H1 (cell line): ENCODE results near the gene IZUMO4. TPM values are rescaled to one million over a fixed set of nuclear protein-coding genes. Genes with fewer than 3 reads are reported as not detected.

ENCODE experiments used
- CTCF ChIA-PET: fragments of 300-600 bp; sonication (Branson Sonifier 250); formaldehyde crosslinking; loops from one replicate; lab custom pipeline; 2021; ENCODE audit not compliant: partially characterized antibody; lab: Charles Lee
- POLR2A ChIA-PET: fragments of 300-600 bp; sonication (Branson Sonifier 250); formaldehyde crosslinking; loops from one replicate; lab custom pipeline; 2021; ENCODE audit warnings: inconsistent platforms; ENCODE audit not compliant: partially characterized antibody; lab: Charles Lee
- DNase-seq, 2 experiments: peaks; one replicate each; pipeline versions ENCODE4 v3.0.0 to v3.0.0-alpha.2; 2010 to 2022; ENCODE audit warnings: low spot score in 2 of 2, low read depth in 1 of 2, mixed read lengths in 1 of 2
- FAIRE-seq: peaks from 2 replicates; lab custom pipeline; 2011; peaks lifted over from hg19 to GRCh38; lab: Jason Lieb, UNC
- H2AFZ ChIP-seq: 2 replicates; pipeline ENCODE4 v1.8.1; 2012; ENCODE audit warnings: low read length, inconsistent platforms
- H2AK5ac ChIP-seq: 2 replicates; pipeline ENCODE4 v1.6.1; 2013; ENCODE audit warnings: low read depth, low read length
- H2BK120ac ChIP-seq: replicated peaks from 2 replicates; pipeline ENCODE3; 2013; ENCODE audit warnings: low read depth, low read length, inconsistent platforms
- H2BK12ac ChIP-seq: 2 replicates; pipeline ENCODE4 v1.6.1; 2013; ENCODE audit warnings: low read depth, low read length
- H2BK15ac ChIP-seq: 2 replicates; pipeline ENCODE4 v1.6.1; 2013; ENCODE audit warnings: low read length
- H2BK20ac ChIP-seq: 2 replicates; pipeline ENCODE4 v1.6.1; 2013; ENCODE audit warnings: low read length
- H2BK5ac ChIP-seq: 2 replicates; pipeline ENCODE4 v1.6.1; 2013; ENCODE audit warnings: low read depth, low read length
- H3K14ac ChIP-seq: 2 replicates; pipeline ENCODE4 v1.6.1; 2013; ENCODE audit warnings: inconsistent platforms; ENCODE audit not compliant: insufficient read length
- H3K18ac ChIP-seq: 2 replicates; pipeline ENCODE4 v1.6.1; 2013; ENCODE audit warnings: low read length; ENCODE audit errors: extremely low read depth
- H3K23ac ChIP-seq: 2 replicates; pipeline ENCODE4 v1.6.1; 2013; ENCODE audit warnings: inconsistent platforms; ENCODE audit not compliant: insufficient read length
- H3K23me2 ChIP-seq: 2 replicates; pipeline ENCODE4 v1.6.1; 2013; ENCODE audit warnings: low read depth, low read length
- H3K27ac ChIP-seq: 2 replicates; pipeline ENCODE4 v1.6.1; 2011; ENCODE audit warnings: low read depth, low read length, inconsistent platforms
- H3K27me3 ChIP-seq, 4 experiments: replicated peaks in 1 of 4; 1 replicate in 1 of 4; 2 replicates in 3 of 4; pipeline versions ENCODE4 v1.6.1 to v1.8.1; 2011 to 2013; ENCODE audit warnings: low read length in 3 of 4, mild to moderate bottlenecking in 3 of 4, inconsistent platforms in 2 of 4, mixed read lengths in 2 of 4, moderate library complexity in 1 of 4; ENCODE audit not compliant: control insufficient read depth in 3 of 4, insufficient read depth in 3 of 4; ENCODE audit errors: extremely low read depth in 1 of 4
- H3K36me3 ChIP-seq, 4 experiments: 2 replicates each; pipeline versions ENCODE4 v1.6.1 to v1.8.1; 2011 to 2013; ENCODE audit warnings: mild to moderate bottlenecking in 4 of 4, low read length in 3 of 4, moderate library complexity in 2 of 4, control low read depth in 1 of 4, inconsistent platforms in 1 of 4; ENCODE audit not compliant: insufficient read depth in 4 of 4, control insufficient read depth in 2 of 4
- H3K4ac ChIP-seq: replicated peaks from 2 replicates; pipeline ENCODE3; 2013; ENCODE audit warnings: low read length, low read depth, mixed read lengths, inconsistent platforms; ENCODE audit not compliant: insufficient read length
- H3K4me1 ChIP-seq, 4 experiments: replicated peaks in 1 of 4; 1 replicate in 1 of 4; 2 replicates in 3 of 4; pipeline versions ENCODE4 v1.6.1 to v1.8.1; 2011 to 2013; ENCODE audit warnings: low read length in 3 of 4, inconsistent platforms in 2 of 4, mixed read lengths in 1 of 4; ENCODE audit not compliant: insufficient read depth in 4 of 4, control insufficient read depth in 3 of 4
- H3K4me2 ChIP-seq, 2 experiments: 2 replicates each; pipeline versions ENCODE4 v1.6.1 to v1.8.1; 2011 to 2013; ENCODE audit warnings: low read depth in 2 of 2, low read length in 2 of 2, control low read depth in 1 of 2, inconsistent platforms in 1 of 2, mild to moderate bottlenecking in 1 of 2; ENCODE audit not compliant: insufficient read depth in 1 of 2
- H3K4me3 ChIP-seq, 4 experiments: fragments of 200-600, 300-600 bp in 1 of 4; sonication (generic), shearing (Covaris generic), sonication (Bioruptor Twin) in 1 of 4; 2 replicates each; pipeline versions ENCODE4 v1.5.1 to v1.8.1; 2011 to 2016; ENCODE audit warnings: low read length in 4 of 4, low read depth in 3 of 4, control low read depth in 2 of 4, inconsistent platforms in 2 of 4, mild to moderate bottlenecking in 2 of 4, mixed read lengths in 1 of 4, moderate library complexity in 1 of 4; ENCODE audit not compliant: insufficient read depth in 2 of 4; ENCODE audit errors: extremely low read depth in 1 of 4
- H3K56ac ChIP-seq: replicated peaks from 2 replicates; pipeline ENCODE3; 2013; ENCODE audit warnings: low read depth, mild to moderate bottlenecking, mixed read lengths, low read length, inconsistent platforms; ENCODE audit not compliant: insufficient read length
- H3K79me1 ChIP-seq: 2 replicates; pipeline ENCODE4 v1.6.1; 2013; ENCODE audit warnings: low read depth, low read length, control low read depth
- H3K79me2 ChIP-seq, 2 experiments: 2 replicates each; pipeline versions ENCODE4 v1.6.1 to v1.8.1; 2012 to 2013; ENCODE audit warnings: low read length in 2 of 2, mild to moderate bottlenecking in 2 of 2, inconsistent platforms in 1 of 2; ENCODE audit not compliant: insufficient read depth in 2 of 2, control insufficient read depth in 1 of 2
- H3K9ac ChIP-seq, 4 experiments: replicated peaks in 1 of 4; 1 replicate in 1 of 4; 2 replicates in 3 of 4; pipeline versions ENCODE4 v1.6.1 to v1.8.1; 2011 to 2013; ENCODE audit warnings: low read depth in 3 of 4, low read length in 3 of 4, control low read depth in 2 of 4, mild to moderate bottlenecking in 2 of 4, moderate library complexity in 2 of 4, inconsistent platforms in 1 of 4; ENCODE audit errors: extremely low read depth in 1 of 4
- H3K9me3 ChIP-seq, 2 experiments: 2 replicates each; pipeline versions ENCODE4 v1.6.1 to v1.8.1; 2012 to 2013; ENCODE audit warnings: mild to moderate bottlenecking in 2 of 2, moderate library complexity in 2 of 2, control low read depth in 1 of 2, inconsistent platforms in 1 of 2, low read depth in 1 of 2, low read length in 1 of 2, mixed read lengths in 1 of 2; ENCODE audit not compliant: insufficient read depth in 2 of 2
- H4K20me1 ChIP-seq, 2 experiments: replicated peaks in 1 of 2; 2 replicates each; pipeline versions ENCODE3 to v1.8.1; 2011 to 2013; ENCODE audit warnings: inconsistent platforms in 2 of 2, low read length in 2 of 2, mild to moderate bottlenecking in 1 of 2; ENCODE audit not compliant: insufficient read depth in 2 of 2, control insufficient read depth in 1 of 2
- H4K5ac ChIP-seq: 2 replicates; pipeline ENCODE4 v1.6.1; 2013; ENCODE audit warnings: low read length, low read depth, mixed read lengths, inconsistent platforms; ENCODE audit not compliant: insufficient read length
- H4K8ac ChIP-seq: 2 replicates; pipeline ENCODE4 v1.8.0; 2013; ENCODE audit warnings: mild to moderate bottlenecking, moderate library complexity, low read length, inconsistent platforms; ENCODE audit not compliant: insufficient read depth; ENCODE audit errors: extremely low read depth
- H4K91ac ChIP-seq: replicated peaks from 2 replicates; pipeline ENCODE3; 2013; ENCODE audit warnings: low read length, mixed read lengths, inconsistent platforms; ENCODE audit not compliant: insufficient read length
- ASH2L ChIP-seq: fragments of 200-600, 300-600 bp; sonication (generic); IDR thresholded peaks from one replicate; pipeline ENCODE4 v1.7.1; 2017; ENCODE audit warnings: low read length
- ATF2 ChIP-seq: IDR thresholded peaks from 2 replicates; pipeline ENCODE4 v1.6.1; 2012; ENCODE audit warnings: low read length, inconsistent platforms
- CBX8 ChIP-seq: fragments of 300-800, 300-1000 bp; sonication (generic); IDR thresholded peaks from 2 replicates; pipeline ENCODE4 v1.7.1; 2016; ENCODE audit warnings: low read depth, low read length, borderline replicate concordance
- FOSL1 ChIP-seq: IDR thresholded peaks from 2 replicates; pipeline ENCODE4 v1.6.1; 2011; ENCODE audit warnings: mild to moderate bottlenecking, low read depth, low read length, moderate library complexity; ENCODE audit not compliant: insufficient read depth
- KDM4A ChIP-seq: IDR thresholded peaks from one replicate; pipeline ENCODE4 v1.7.1; 2012; ENCODE audit warnings: low read depth, mild to moderate bottlenecking, moderate library complexity, low read length, inconsistent platforms; ENCODE audit not compliant: severe bottlenecking
- MAFK ChIP-seq: IDR thresholded peaks from 2 replicates; pipeline ENCODE4 v1.6.1; 2012; ENCODE audit warnings: low read depth, mild to moderate bottlenecking, improper control_type of control experiment, low read length
- NANOG ChIP-seq: IDR thresholded peaks from 2 replicates; pipeline ENCODE4 v1.6.1; 2011; ENCODE audit warnings: low read length, low read depth, mild to moderate bottlenecking, inconsistent platforms; ENCODE audit not compliant: insufficient read depth, poor library complexity, severe bottlenecking
- SUZ12 ChIP-seq: fragments of 200-600 bp; sonication (generic); IDR thresholded peaks from 2 replicates; pipeline ENCODE4 v1.6.1; 2012; ENCODE audit warnings: mild to moderate bottlenecking, inconsistent platforms, low read length, moderate library complexity, mixed read lengths
- TAF1 ChIP-seq: IDR thresholded peaks from 2 replicates; pipeline ENCODE4 v1.6.1; 2011; ENCODE audit warnings: mild to moderate bottlenecking, low read depth, low read length
- TEAD4 ChIP-seq: IDR thresholded peaks from 2 replicates; pipeline ENCODE4 v1.6.1; 2012; ENCODE audit warnings: low read depth, low read length, inconsistent platforms, mixed read lengths
- YY1 ChIP-seq: IDR thresholded peaks from 2 replicates; pipeline ENCODE4 v1.6.1; 2011; ENCODE audit warnings: low read depth, mild to moderate bottlenecking, low read length
- WGBS, 2 experiments: shearing (Covaris generic) in 1 of 2; methylation state at CpG; one replicate each; pipeline versions ENCODE4 v1.1.6 to v1.1.7; 2013 to 2015; ENCODE audit warnings: low lambda C conversion rate in 2 of 2, mixed read lengths in 2 of 2, inconsistent platforms in 1 of 2, low coverage in 1 of 2, missing lambda C conversion rate in 1 of 2; ENCODE audit not compliant: insufficient replicate concordance in 2 of 2, insufficient coverage in 1 of 2, insufficient read length in 1 of 2; ENCODE audit errors: extremely low coverage in 1 of 2, missing lambda C conversion rate in 1 of 2; 5-methylcytosine and 5-hydroxymethylcytosine counted together
- polyA plus RNA-seq, 7 experiments: library from polyadenylated mRNA; depleted of rRNA in 3 of 7; stranded (reverse) in 5 of 7; unstranded in 2 of 7; fragments of >200 nt in 5 of 7; fragments of 200-250 nt in 2 of 7; gene quantifications; 1 replicate in 5 of 7; 2 replicates in 1 of 7; 4 replicates in 1 of 7; pipeline versions ENCODE4 v1.2.1 to v1.2.3, GENCODE V29; 2011 to 2013; ENCODE audit warnings: missing spikeins in 2 of 7, mixed read lengths in 2 of 7
- total RNA-seq: library from RNA; stranded (reverse); fragmentation: NEBNext Ultra II Directional; extraction: Animal tissue kit (Norgen Biotek cat#: 25700); gene quantifications from 2 replicates; pipeline ENCODE4 v1.2.1, GENCODE V29; 2021

The IZUMO4 gene
- total and polyA plus RNA-seq, 2 of the 8 experiments (the other 6 are each of a cell fraction or from before 2014, with no cell fraction given) = 1.8 to 1.9 TPM

GRCh38 chr19:2122982-2123381 lies 26.3 kb downstream of the IZUMO4 start:
- Histone ChIP-seq H3K23me2 (no peaks in the 10 kb centered on the region), H3K27me3 (no peaks in the 10 kb centered on the region), H2BK5ac (0 out of 2 replicates have a peak overlapping the region, but pooled peaks have one; percentile 35), H2BK12ac (no peak overlapping the region), H4K91ac (no peak overlapping the region), H2AFZ (no peak overlapping the region), H3K79me1 (peaks cover 7% of the 10 kb centered on the region), H3K18ac (no peak overlapping the region), H3K14ac (no peak overlapping the region), H3K27ac (no peak overlapping the region), H4K8ac (no peak overlapping the region), H2BK120ac (no peak overlapping the region), H3K4me1 (no peaks in the 10 kb centered on the region), H3K9ac (no peak overlapping the region), H3K4ac (no peak overlapping the region), H3K9me3 (no peaks in the 10 kb centered on the region), H2AK5ac (no peak overlapping the region), H3K4me2 (no peak overlapping the region), H3K36me3 (peaks cover 44 to 67% (median 59%) of the 10 kb centered on the region in 4 experiments), H3K4me3 (no peak overlapping the region), H2BK15ac (no peak overlapping the region), H4K20me1 (peaks cover 10 to 35% of the 10 kb centered on the region in 2 experiments), H3K56ac (no peak overlapping the region), H4K5ac (no peak overlapping the region), H2BK20ac (no peak overlapping the region), H3K79me2 (no peaks in the 10 kb centered on the region; a peak in 1 of 4 replicates), H3K23ac (no peak overlapping the region)
- TF ChIP-seq ATF2 = no peak
- TF ChIP-seq FOSL1 = no peak
- TF ChIP-seq SUZ12 = no peak
- TF ChIP-seq TAF1 = no peak
- TF ChIP-seq ASH2L = no peak
- TF ChIP-seq YY1 = no peak
- TF ChIP-seq TEAD4 = no peak
- no peak for TF ChIP-seq MAFK
- TF ChIP-seq KDM4A = no peak
- TF ChIP-seq NANOG = no peak
- no peak for TF ChIP-seq CBX8
- CTCF ChIA-PET = interaction anchor here (1.3 to 2.3 kb wide), 4 partner anchors 9 to 26 kb away, joined by 3 to 8 read pairs (median 5); no protein-coding TSS in a partner anchor
- FAIRE-seq (no peak), DNase-seq (no peak)
- WGBS, 2 experiments = 95% methylated on average over 10 of the region's 10 CpGs; no CpG with 5 or more reads in 1 of the 2 experiments
- POLR2A ChIA-PET = interaction anchor here (1.0 to 1.7 kb wide), 8 partner anchors 11 to 130 kb away, joined by 3 to 6 read pairs (median 4); no protein-coding TSS in a partner anchor
